OCI-LY1 (cell line): Measurements from ENCODE around the gene ATG14.
A peak's percentile ranks its signal among the peaks of the same experiment; 100 is the strongest.

Experiments used
- H2AFZ ChIP-seq: fragments of 200-600 bp; sonication (generic), shearing (Covaris generic); 2 replicates; pipeline ENCODE4 v1.6.0; 2014; ENCODE audit warnings: antibody characterized with exemption, mild to moderate bottlenecking, low read length
- H3F3A ChIP-seq: fragments of 200-600 bp; sonication (generic), shearing (Covaris generic); 2 replicates; pipeline ENCODE4 v1.6.0; 2014; ENCODE audit warnings: mild to moderate bottlenecking, antibody characterized with exemption, low read length, moderate library complexity; ENCODE audit not compliant: insufficient read depth
- H3K27ac ChIP-seq: fragments of 200-600 bp; sonication (generic); 2 replicates; pipeline ENCODE4 v1.5.1; 2014; ENCODE audit warnings: low read length, mixed run types, mild to moderate bottlenecking, low read depth; ENCODE audit not compliant: poor library complexity, severe bottlenecking
- H3K27me3 ChIP-seq: fragments of 200-600 bp; sonication (generic); 2 replicates; pipeline ENCODE4 v1.6.0; 2014; ENCODE audit warnings: antibody characterized with exemption, mild to moderate bottlenecking, low read length, moderate library complexity; ENCODE audit not compliant: insufficient read depth
- H3K36me3 ChIP-seq: fragments of 200-600 bp; sonication (generic); 2 replicates; pipeline ENCODE4 v1.6.1; 2014; ENCODE audit warnings: mild to moderate bottlenecking, antibody characterized with exemption, low read length, moderate library complexity, mixed read lengths; ENCODE audit not compliant: insufficient read depth
- H3K4me1 ChIP-seq: fragments of 200-600 bp; sonication (generic); 2 replicates; pipeline ENCODE4 v1.5.1; 2014; ENCODE audit warnings: mild to moderate bottlenecking, low read length, moderate library complexity; ENCODE audit not compliant: insufficient read depth, severe bottlenecking
- H3K4me2 ChIP-seq: fragments of 200-600 bp; sonication (generic), shearing (Covaris generic); 2 replicates; pipeline ENCODE4 v1.6.1; 2014; ENCODE audit warnings: low read length
- H3K4me3 ChIP-seq: fragments of 200-600 bp; sonication (generic); 2 replicates; pipeline ENCODE4 v1.5.1; 2014; ENCODE audit warnings: low read length, low read depth, mild to moderate bottlenecking, mixed read lengths; ENCODE audit not compliant: poor library complexity, severe bottlenecking
- H3K79me2 ChIP-seq: fragments of 200-600 bp; shearing (Covaris generic); 2 replicates; pipeline ENCODE4 v1.6.1; 2016; ENCODE audit warnings: mixed run types, low read length, mixed read lengths; ENCODE audit not compliant: insufficient read depth
- H3K9ac ChIP-seq: fragments of 200-600 bp; sonication (generic), shearing (Covaris generic); 2 replicates; pipeline ENCODE4 v1.6.1; 2014; ENCODE audit warnings: mild to moderate bottlenecking, low read length, mixed read lengths
- H3K9me2 ChIP-seq: fragments of 200-600 bp; sonication (generic), shearing (Covaris generic); 2 replicates; pipeline ENCODE4 v1.6.1; 2014; ENCODE audit warnings: low read depth, mild to moderate bottlenecking, low read length, mixed read lengths
- H3K9me3 ChIP-seq: fragments of 200-600 bp; shearing (Covaris generic); 2 replicates; pipeline ENCODE4 v1.6.1; 2014; ENCODE audit warnings: low read length, mixed read lengths
- H4K20me1 ChIP-seq: fragments of 200-600 bp; sonication (generic), shearing (Covaris generic); 2 replicates; pipeline ENCODE4 v1.6.0; 2016; ENCODE audit warnings: mild to moderate bottlenecking, low read length; ENCODE audit not compliant: insufficient read depth
- CTCF ChIP-seq: fragments of 200-600 bp; sonication (generic), shearing (Covaris generic); IDR thresholded peaks from 2 replicates; pipeline ENCODE4 v1.5.1; 2017; ENCODE audit warnings: mild to moderate bottlenecking, antibody characterized with exemption, low read length, moderate library complexity, mixed read lengths
- EZH2 ChIP-seq: fragments of 200-600 bp; sonication (generic), shearing (Covaris generic); IDR thresholded peaks from 2 replicates; pipeline ENCODE4 v1.8.0; 2017; ENCODE audit warnings: borderline replicate concordance, mixed run types, mild to moderate bottlenecking, antibody characterized with exemption, low read length, moderate library complexity, mixed read lengths

ATG14 gene

GRCh38 chr14:55419663-55420062 is 8.0 kb upstream of the ATG14 start:
- TF ChIP-seq EZH2 (no peak), CTCF (no peak)
- H3F3A ChIP-seq: no peaks in the 10 kb centered on the region
- H3K36me3 ChIP-seq: no peaks in the 10 kb centered on the region
- H3K4me1 ChIP-seq: no peaks in the 10 kb centered on the region
- no peaks in the 10 kb centered on the region for H3K9me2 ChIP-seq
- H3K9ac ChIP-seq: no peak overlapping the region
- H3K27me3 ChIP-seq: no peaks in the 10 kb centered on the region
- H3K4me3 ChIP-seq: no peak overlapping the region
- H2AFZ ChIP-seq: no peak overlapping the region
- no peak overlapping the region for H3K4me2 ChIP-seq
- H3K27ac ChIP-seq: no peak overlapping the region
- no peaks in the 10 kb centered on the region for H4K20me1 ChIP-seq
- H3K9me3 ChIP-seq: no peaks in the 10 kb centered on the region
- no peaks in the 10 kb centered on the region for H3K79me2 ChIP-seq

- no peak for TF ChIP-seq EZH2
- no peak overlapping the region for H3K27ac ChIP-seq
- H4K20me1 ChIP-seq: no peaks in the 10 kb centered on the region
- H3K9me2 ChIP-seq: no peaks in the 10 kb centered on the region
- H3K4me2 ChIP-seq: no peak overlapping the region
- no peaks in the 10 kb centered on the region for H3K79me2 ChIP-seq
- H3K4me1 ChIP-seq: no peaks in the 10 kb centered on the region
- no peaks in the 10 kb centered on the region for H3F3A ChIP-seq
- H3K9me3 ChIP-seq: no peaks in the 10 kb centered on the region
- H3K4me3 ChIP-seq: no peak overlapping the region
- no peaks in the 10 kb centered on the region for H3K36me3 ChIP-seq
- H3K9ac ChIP-seq: no peak overlapping the region
- H2AFZ ChIP-seq: no peak overlapping the region
- no peaks in the 10 kb centered on the region for H3K27me3 ChIP-seq
These were observed 6.8 kb upstream of the ATG14 start for GRCh38 chr14:55418411-55418810.

GRCh38 chr14:55417955-55418354 is 6.3 kb upstream of the ATG14 start:
- Histone ChIP-seq H3K9me3 (no peaks in the 10 kb centered on the region), H3K4me1 (no peaks in the 10 kb centered on the region), H4K20me1 (no peaks in the 10 kb centered on the region), H3K27me3 (no peaks in the 10 kb centered on the region), H3K36me3 (no peaks in the 10 kb centered on the region), H2AFZ (no peak overlapping the region), H3K9me2 (no peaks in the 10 kb centered on the region), H3K4me2 (no peak overlapping the region), H3K4me3 (no peak overlapping the region), H3K79me2 (no peaks in the 10 kb centered on the region), H3K9ac (no peak overlapping the region), H3K27ac (no peak overlapping the region), H3F3A (no peaks in the 10 kb centered on the region)
- no peak for TF ChIP-seq CTCF
- TF ChIP-seq EZH2: no peak

- Histone ChIP-seq H3K9me3 (no peaks in the 10 kb centered on the region), H3K9me2 (no peaks in the 10 kb centered on the region), H3K4me2 (no peak overlapping the region), H4K20me1 (no peaks in the 10 kb centered on the region), H3K9ac (no peak overlapping the region), H3K4me1 (peaks cover 6% of the 10 kb centered on the region), H3K4me3 (no peak overlapping the region), H3F3A (no peaks in the 10 kb centered on the region), H2AFZ (no peak overlapping the region), H3K36me3 (no peaks in the 10 kb centered on the region), H3K27me3 (no peaks in the 10 kb centered on the region), H3K27ac (no peak overlapping the region), H3K79me2 (no peaks in the 10 kb centered on the region)
- TF ChIP-seq CTCF (peak; percentile 60), EZH2 (no peak)
These were observed 5.2 kb upstream of the ATG14 start for GRCh38 chr14:55416866-55417265.
